Transverse colon (tissue), 4 donors: ENCODE measurements around the gene CSTB. TPM values are rescaled to one million over a fixed set of nuclear protein-coding genes. Genes with fewer than 3 reads are reported as not detected.

Experiments
- DNase-seq: peaks from one replicate; pipeline ENCODE4 v3.0.0-alpha.2; 2019
- H3K27ac ChIP-seq, 4 donors: fragments of 200-600 bp; sonication (generic); 2 replicates each; pipeline ENCODE4 v1.5.1; 2016 to 2018; ENCODE audit warnings: inconsistent platforms in 4 of 4
- H3K27me3 ChIP-seq: fragments of 200-600 bp; sonication (generic); 2 replicates; pipeline ENCODE4 v1.5.1; 2017; ENCODE audit warnings: inconsistent platforms
- H3K36me3 ChIP-seq, 4 donors: fragments of 200-600 bp; sonication (generic); 2 replicates each; pipeline ENCODE4 v1.5.1; 2017 to 2019; ENCODE audit warnings: inconsistent platforms in 4 of 4
- H3K4me1 ChIP-seq, 4 donors: fragments of 200-600 bp; sonication (generic); 2 replicates each; pipeline ENCODE4 v1.5.1; 2017 to 2020; ENCODE audit warnings: inconsistent platforms in 4 of 4
- H3K4me3 ChIP-seq, 4 donors: fragments of 200-600 bp; sonication (generic); 1 replicate in 1 of 4; 2 replicates in 3 of 4; pipeline versions ENCODE4 v1.5.1 to v1.6.1; 2017 to 2019; ENCODE audit warnings: inconsistent platforms in 4 of 4
- H3K9me3 ChIP-seq, 2 donors: fragments of 200-600 bp; sonication (generic); 2 replicates each; pipeline ENCODE4 v1.5.1; 2017 to 2019; ENCODE audit warnings: inconsistent platforms in 2 of 2
- CTCF ChIP-seq, 5 experiments: fragments of 200-600 bp in 3 of 5; fragments of 450-650 bp in 2 of 5; sonication (generic) in 3 of 5; IDR thresholded peaks; 1 replicate in 2 of 5; 2 replicates in 3 of 5; pipeline ENCODE4 v1.5.1; 2016 to 2017; ENCODE audit warnings: antibody characterized with exemption in 5 of 5, inconsistent platforms in 3 of 5, mild to moderate bottlenecking in 2 of 5, moderate library complexity in 1 of 5
- EP300 ChIP-seq: sonication (generic); formaldehyde crosslinking; IDR thresholded peaks from one replicate; pipeline ENCODE4 v1.6.1; 2017; ENCODE audit warnings: antibody characterized with exemption, low read depth
- POLR2A ChIP-seq: fragments of 450-650 bp; IDR thresholded peaks from one replicate; pipeline ENCODE4 v1.6.1; 2016; ENCODE audit warnings: antibody characterized with exemption, mild to moderate bottlenecking, moderate library complexity
- POLR2AphosphoS5 ChIP-seq, 3 donors: sonication (generic); formaldehyde crosslinking; IDR thresholded peaks; one replicate each; pipeline ENCODE4 v1.6.1; 2016; ENCODE audit warnings: antibody characterized with exemption in 3 of 3
- WGBS, 2 donors: methylation state at CpG; one replicate each; pipeline ENCODE4 v1.1.5; 2018; ENCODE audit warnings: low coverage in 1 of 2; 5-methylcytosine and 5-hydroxymethylcytosine counted together
- in situ Hi-C, 4 donors: fragments of 200-750 bp; cut with MboI; loops; one replicate each; pipeline versions ENCODE4 v1.15.0 to v1.15.1; 2017; ENCODE audit warnings: low sequenced_read_pairs in 3 of 4, low pct_ligation_motif_present in 1 of 4, low pct_unique_long_range_greater_than_20kb in 1 of 4
- intact Hi-C: fragments of 100-400 bp; cut with DNase I; formaldehyde crosslinking; loops from one replicate; pipeline ENCODE4 v1.15.1; 2023; ENCODE audit warnings: low total_unique reads
- total RNA-seq, 4 donors: library from RNA; depleted of rRNA; stranded (reverse); fragments of >200 nt; gene quantifications; one replicate each; pipeline ENCODE4 v1.1.0, GENCODE V29; 2016

The CSTB gene
- total RNA-seq, 4 donors from 2014 or later, result 16.1 to 61.7 (median 19.6) TPM

DNA sequence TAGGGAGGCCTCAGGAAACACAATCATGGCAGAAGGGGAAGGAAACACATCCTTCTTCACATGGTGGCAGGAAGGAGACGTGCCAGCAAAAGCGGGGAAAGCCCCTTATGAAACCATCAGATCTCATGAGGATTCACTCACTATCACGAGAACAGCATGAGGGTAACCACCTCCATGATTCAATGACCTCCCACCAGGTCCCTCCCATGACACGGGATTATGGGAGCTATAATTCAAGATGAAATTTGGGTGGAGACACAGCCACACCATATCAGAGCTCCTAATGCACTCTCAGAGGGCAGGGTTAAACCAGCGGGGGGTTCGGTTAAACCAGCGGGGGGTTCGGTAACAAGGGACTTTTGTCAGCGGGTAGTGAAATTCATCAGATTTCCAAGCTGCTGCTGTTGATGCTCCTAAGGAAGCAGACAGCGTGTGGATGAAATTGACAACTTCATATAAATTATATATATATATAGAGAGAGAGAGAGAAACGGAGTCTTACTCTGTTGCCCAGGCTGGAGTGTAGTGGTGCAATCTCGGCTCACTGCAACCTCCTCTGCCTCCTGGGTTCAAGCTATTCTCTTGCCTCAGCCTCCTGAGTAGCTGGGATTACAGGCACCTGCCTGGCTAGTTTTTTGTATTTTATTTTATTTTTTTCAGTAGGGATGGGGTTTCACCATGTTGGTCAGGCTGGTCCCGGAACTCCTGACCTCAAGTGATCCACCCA lies 4.2 kb downstream of the CSTB start:
- in situ Hi-C loops (no loop called here), intact Hi-C loops (no loop called here)
- no peak overlapping the region for H3K4me3 ChIP-seq
- H3K4me1 ChIP-seq, result peaks cover 19 to 32% (median 25%) of the 10 kb centered on the region in 4 donors
- H3K27me3 ChIP-seq, result no peaks in the 10 kb centered on the region
- no peak overlapping the region for H3K27ac ChIP-seq
- DNase-seq, result no peak
- WGBS, 2 donors, result 82 to 91% methylated on average over 8 to 13 of the region's 13 CpGs
- no peak for TF ChIP-seq CTCF (IDR thresholded peaks at IDR 0.05)
- TF ChIP-seq POLR2AphosphoS5 (IDR thresholded peaks at IDR 0.05), result no peak
- no peak for TF ChIP-seq EP300
- no peak for TF ChIP-seq POLR2A
- H3K9me3 ChIP-seq, result no peaks in the 10 kb centered on the region
- peaks cover 0 to 11% (median 4%) of the 10 kb centered on the region in 4 donors for H3K36me3 ChIP-seq

- in situ Hi-C loops, result no loop called here
These were observed 4.9 kb downstream of the CSTB start for GRCh38 chr21:43771199-43771675.

GRCh38 chr21:43770066-43770655 lies 5.9 kb downstream of the CSTB start:
- peaks cover 0 to 11% (median 4%) of the 10 kb centered on the region in 4 donors for H3K36me3 ChIP-seq
- H3K4me1 ChIP-seq, result peaks cover 16 to 33% (median 22%) of the 10 kb centered on the region in 4 donors
- WGBS, 2 donors, result 88% methylated on average over 20 of the region's 21 CpGs; no CpG with 5 or more reads in 1 of the 2 donors
- H3K9me3 ChIP-seq, result no peaks in the 10 kb centered on the region
- H3K4me3 ChIP-seq, result no peak overlapping the region
- no peak overlapping the region for H3K27ac ChIP-seq
- no peaks in the 10 kb centered on the region for H3K27me3 ChIP-seq
- DNase-seq, result no peak
- intact Hi-C loops (no loop called here), in situ Hi-C loops (no loop called here)
- TF ChIP-seq POLR2AphosphoS5 (IDR thresholded peaks at IDR 0.05) (no peak), POLR2A (no peak), EP300 (no peak), CTCF (IDR thresholded peaks at IDR 0.05) (no peak)

More at GRCh38 chr21:43771199-43771675, 4.9 kb downstream of the CSTB start:
- no peak overlapping the region for H3K4me3 ChIP-seq
- intact Hi-C loops, result no loop called here
- no peaks in the 10 kb centered on the region for H3K27me3 ChIP-seq
- peaks cover 0 to 11% (median 4%) of the 10 kb centered on the region in 4 donors for H3K36me3 ChIP-seq
- WGBS, 2 donors, result 76% methylated on average over 5 to 13 of the region's 13 CpGs
- peaks cover 19 to 37% (median 25%) of the 10 kb centered on the region in 4 donors for H3K4me1 ChIP-seq
- TF ChIP-seq CTCF (IDR thresholded peaks at IDR 0.05), result no peak
- no peak for TF ChIP-seq POLR2AphosphoS5 (IDR thresholded peaks at IDR 0.05)
- TF ChIP-seq EP300, result no peak
- no peak for TF ChIP-seq POLR2A
- H3K27ac ChIP-seq, result no peak overlapping the region
- no peak for DNase-seq
- no peaks in the 10 kb centered on the region for H3K9me3 ChIP-seq

DNA sequence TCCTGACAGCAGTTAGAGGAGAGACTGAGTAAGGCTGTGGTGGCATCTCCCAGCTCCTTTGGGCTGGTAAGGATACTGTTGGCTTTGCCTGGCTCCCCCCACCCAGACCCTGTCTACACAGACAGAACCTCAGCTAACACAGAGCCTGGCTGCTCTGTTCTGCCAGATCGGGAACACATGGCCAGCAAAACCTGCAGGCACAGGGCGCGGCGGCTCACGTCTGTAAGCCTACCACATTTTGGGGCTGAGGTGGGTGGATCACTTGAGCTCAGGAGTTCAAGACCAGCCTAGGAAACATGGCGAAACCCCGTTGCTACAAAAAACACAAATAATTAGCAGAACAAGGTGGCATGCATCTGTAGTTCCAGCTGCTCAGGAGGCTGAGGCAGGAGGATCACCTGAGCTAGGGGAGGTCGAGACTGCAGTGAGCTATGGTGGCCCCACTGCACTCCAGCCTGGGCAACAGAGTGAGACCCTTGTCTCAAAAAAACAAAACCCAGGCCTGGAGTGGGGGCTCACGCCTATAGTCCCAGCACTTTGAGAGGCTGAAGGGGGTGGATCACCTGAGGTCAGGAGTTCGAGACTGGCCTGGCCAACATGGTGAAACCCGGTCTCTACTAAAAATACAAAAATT lies 6.7 kb downstream of the CSTB start:
- Histone ChIP-seq H3K4me3 (no peak overlapping the region), H3K36me3 (peaks cover 0 to 11% (median 4%) of the 10 kb centered on the region in 4 donors), H3K27me3 (no peaks in the 10 kb centered on the region), H3K27ac (no peak overlapping the region), H3K9me3 (no peaks in the 10 kb centered on the region), H3K4me1 (peaks cover 13 to 26% (median 16%) of the 10 kb centered on the region in 4 donors)
- in situ Hi-C loops (no loop called here), intact Hi-C loops (no loop called here)
- 89 to 96% methylated on average over 5 to 11 of the region's 11 CpGs for WGBS, 2 donors
- DNase-seq, result no peak
- TF ChIP-seq POLR2AphosphoS5 (IDR thresholded peaks at IDR 0.05), result no peak
